Colon (tissue), 2 donors: ENCODE measurements around the gene ADGRG3.

ENCODE experiments used
- FAIRE-seq: peaks from 2 replicates; lab custom pipeline; 2012; peaks lifted over from hg19 to GRCh38; lab: Jason Lieb, UNC
- donor health status: control.
- donor health status: control.

Gene ADGRG3

DNA sequence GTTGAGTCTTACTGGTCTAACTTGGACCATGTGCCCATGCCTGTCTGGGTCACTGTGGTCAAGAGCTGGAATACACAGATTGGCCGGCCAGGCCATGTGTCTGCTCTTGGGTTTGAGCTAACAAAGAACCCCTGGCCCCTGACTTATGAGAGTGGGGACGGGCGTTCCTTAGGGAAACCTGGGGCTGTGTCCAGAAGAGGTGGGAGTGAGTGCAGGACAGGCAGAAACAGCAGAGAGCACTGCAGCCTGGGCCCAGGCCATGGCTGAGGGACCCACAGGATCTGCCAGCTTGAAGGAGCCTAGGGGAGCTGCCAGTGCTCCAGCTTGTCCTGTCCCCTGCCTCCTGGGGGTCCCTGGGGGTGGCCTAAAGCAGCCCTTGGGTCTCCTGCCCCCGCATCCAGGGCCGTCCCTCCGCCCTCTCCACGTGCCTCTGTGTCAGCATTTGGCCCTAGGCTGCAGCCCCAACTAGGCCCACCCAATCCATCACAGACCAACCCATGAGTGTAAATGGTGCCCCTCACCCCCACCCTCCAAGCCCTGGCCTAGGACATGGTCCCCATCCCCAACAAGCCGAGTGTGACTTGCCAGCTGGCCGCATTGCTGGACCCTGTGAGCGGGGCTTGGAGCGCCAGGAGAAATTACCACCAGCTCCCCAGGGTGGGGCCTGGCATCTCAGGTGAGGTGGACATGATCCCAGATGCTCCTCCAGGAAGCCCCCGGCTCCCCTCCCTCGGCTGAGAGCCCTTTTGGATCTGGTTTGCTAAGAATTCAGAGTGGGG lies 14.0 kb downstream of the ADGRG3 start:
- no peak for FAIRE-seq

DNA sequence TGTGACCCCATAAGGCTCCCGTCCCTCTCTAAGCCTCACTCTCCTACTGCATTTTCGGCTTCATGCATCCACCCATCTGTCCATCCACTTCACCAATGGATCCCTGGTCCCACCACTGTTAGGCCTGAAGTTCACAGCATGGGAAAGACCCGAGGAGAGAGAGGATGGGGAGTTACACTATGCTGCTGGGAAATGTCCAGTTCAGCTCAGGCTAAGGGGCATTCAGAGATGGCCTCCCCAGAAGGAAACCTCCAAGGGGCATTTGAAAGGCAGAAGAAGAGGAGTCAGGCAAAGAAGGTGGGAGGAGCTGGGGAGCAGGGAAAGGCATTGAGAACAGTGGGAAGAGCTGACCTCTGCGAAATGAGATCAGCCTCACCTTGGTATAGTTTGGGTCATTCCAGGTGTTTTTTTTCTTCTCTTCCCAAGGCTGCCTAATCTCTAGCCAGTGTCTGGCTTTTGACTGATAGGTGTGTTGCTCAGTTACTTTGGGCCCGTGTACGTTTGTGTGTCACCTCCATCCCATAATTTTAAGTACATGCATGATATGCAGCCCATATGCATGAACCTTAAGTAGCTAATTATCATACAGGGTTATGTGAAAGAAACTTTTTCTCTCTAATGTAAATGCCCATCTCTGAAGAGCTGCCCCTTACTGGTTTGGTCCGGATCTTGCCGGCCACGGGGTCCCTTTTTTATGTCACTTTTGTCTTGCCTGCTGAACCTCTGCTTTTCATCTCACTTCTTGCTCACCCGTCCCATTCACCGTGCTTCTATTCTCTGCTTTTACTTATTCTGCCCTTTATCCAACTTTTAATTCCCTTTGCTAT lies 14.9 kb downstream of the ADGRG3 start:
- FAIRE-seq: no peak

DNA sequence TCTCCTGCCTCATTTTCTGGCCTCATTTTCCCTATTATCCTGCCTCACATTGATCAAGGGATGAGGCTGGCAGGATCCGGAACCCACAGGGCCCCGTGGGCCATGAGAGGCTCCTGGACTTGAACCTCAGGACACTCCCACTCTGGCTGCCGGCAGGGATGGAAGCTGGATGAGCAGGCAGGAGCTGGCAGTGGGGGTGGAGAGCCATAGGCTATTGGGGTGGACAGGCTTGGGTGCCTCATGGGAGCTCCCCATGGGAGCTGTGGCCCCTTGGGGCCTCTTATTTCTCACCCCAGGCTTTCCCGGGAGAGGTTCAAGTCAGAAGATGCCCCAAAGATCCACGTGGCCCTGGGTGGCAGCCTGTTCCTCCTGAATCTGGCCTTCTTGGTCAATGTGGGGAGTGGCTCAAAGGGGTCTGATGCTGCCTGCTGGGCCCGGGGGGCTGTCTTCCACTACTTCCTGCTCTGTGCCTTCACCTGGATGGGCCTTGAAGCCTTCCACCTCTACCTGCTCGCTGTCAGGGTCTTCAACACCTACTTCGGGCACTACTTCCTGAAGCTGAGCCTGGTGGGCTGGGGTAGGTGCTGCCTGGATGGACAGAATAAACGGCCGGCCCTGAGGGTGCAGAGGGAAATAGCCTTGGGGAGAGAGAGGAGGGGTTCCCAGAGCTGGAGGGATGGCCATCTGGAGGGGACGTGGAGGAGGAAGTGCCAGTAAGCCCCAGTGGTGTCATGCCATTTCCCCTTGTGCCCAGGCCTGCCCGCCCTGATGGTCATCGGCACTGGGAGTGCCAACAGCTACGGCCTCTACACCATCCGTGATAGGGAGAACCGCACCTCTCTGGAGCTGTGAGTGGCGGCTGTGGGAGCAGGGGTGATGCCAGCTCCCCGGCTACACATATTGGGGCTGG lies 15.8 kb downstream of the ADGRG3 start:
- no peak for FAIRE-seq

DNA sequence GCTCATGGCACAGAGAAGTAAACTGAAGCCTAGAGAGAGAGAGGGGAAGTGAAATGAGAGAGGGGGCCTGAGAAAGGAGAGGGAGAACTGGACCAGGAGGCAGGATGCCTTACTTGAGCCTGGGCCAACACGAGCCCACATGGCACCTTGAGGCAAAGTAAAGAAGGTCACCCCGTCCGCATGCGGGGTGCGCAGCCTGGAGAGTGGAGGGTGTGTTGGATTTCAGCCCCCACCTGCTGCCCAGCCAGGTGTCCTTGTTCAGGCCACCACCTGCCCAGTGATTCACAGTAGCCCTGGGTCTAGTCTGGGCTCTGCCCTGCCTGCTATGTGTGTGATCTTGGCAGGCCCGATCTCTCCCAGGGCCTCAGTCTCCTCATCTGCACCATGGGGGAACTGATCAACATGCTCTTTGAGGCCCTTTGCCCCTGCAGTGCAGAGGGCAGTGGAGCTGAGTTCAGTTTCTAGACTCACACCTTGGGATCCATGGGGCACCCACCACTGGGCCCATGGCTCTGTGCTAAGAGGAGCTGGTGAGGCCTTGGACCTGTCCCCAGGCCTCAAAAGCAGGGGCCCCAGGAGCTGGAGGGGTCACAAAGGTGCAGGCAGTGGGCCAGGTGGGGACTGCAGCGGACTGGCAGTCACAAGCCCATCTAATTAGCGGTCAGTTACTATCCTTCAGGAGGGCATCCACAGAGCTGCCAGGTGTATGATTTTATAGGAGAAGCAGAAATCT lies 16.7 kb downstream of the ADGRG3 start:
- FAIRE-seq: no peak

DNA sequence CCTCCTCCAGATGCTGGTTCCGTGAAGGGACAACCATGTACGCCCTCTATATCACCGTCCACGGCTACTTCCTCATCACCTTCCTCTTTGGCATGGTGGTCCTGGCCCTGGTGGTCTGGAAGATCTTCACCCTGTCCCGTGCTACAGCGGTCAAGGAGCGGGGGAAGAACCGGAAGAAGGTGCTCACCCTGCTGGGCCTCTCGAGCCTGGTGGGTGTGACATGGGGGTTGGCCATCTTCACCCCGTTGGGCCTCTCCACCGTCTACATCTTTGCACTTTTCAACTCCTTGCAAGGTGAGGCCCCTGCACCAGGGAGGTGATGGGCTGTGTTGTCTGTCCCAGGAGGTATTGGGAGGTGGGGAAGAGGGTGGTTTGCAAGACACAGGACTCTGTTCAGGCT lies 17.5 kb downstream of the ADGRG3 start:
- FAIRE-seq: no peak

DNA sequence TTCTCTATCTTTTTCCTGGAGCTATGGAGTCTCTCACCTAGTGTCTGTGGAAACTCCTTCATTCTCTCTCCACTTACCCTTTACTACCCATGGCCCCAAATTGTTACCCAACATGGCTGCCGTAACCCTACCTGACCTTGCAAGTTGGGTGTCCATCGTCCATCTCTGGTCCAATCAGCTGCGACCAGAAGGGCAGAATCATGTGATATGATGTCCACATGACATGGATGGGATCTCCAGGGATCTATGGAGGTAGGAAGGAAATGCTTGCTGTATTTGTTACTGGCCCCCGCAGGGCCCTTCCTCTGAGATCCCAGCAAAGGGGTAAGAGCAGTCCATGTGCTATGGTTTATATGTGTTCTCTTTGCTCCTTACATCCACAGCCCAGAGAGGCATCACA lies 18.5 kb downstream of the ADGRG3 start:
- no peak for FAIRE-seq

DNA sequence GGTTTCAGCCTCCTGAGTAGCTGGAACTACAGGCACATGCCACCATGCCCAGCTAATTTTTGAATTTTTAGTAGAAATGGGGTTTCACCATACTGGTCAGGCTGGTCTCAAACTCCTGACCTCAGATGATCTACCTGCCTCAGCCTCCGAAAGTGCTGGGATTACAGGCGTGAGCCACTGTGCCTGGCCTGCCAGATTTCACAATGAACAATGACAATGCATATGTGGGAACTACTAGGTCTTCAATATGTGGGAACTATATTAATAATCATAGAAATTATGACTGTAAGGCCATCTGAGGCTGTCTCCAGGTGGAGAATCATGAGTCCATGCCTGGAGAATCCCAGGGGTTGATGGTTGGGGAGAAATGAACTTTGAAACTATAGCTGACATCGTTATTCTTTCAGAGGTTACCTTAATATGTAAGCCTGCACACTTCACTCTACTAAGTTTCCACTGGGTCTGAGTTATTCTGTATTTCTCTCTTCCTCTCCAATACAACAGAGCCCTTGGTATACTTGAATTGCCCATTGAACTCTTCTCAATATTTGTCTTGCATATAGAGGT lies 19.3 kb downstream of the ADGRG3 start:
- no peak for FAIRE-seq

DNA sequence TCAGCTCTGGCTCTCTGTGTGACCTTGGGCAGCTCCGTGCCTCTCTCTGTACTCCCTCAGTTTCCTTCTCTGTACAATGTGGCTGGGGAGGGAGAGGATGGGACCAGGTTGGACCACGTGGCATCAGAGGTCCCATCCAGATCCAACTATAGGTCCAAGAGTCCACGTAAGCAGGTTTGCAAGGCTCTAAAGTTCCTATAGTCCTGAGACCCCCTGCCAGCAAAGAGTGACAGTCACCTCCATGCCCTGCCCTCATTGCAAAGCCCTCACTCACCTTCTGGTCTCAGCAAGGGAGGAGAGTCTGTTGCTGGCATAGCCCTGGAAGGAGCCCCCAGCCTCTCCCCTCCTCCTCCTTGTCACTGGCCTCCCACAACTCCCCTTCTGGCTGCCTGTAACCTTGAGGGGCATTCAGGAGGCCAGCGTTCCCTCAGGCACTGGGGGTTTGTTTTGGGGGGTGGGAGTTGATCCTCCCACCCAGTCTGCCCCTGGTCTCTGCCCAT lies 20.4 kb downstream of the ADGRG3 start:
- FAIRE-seq: no peak

DNA sequence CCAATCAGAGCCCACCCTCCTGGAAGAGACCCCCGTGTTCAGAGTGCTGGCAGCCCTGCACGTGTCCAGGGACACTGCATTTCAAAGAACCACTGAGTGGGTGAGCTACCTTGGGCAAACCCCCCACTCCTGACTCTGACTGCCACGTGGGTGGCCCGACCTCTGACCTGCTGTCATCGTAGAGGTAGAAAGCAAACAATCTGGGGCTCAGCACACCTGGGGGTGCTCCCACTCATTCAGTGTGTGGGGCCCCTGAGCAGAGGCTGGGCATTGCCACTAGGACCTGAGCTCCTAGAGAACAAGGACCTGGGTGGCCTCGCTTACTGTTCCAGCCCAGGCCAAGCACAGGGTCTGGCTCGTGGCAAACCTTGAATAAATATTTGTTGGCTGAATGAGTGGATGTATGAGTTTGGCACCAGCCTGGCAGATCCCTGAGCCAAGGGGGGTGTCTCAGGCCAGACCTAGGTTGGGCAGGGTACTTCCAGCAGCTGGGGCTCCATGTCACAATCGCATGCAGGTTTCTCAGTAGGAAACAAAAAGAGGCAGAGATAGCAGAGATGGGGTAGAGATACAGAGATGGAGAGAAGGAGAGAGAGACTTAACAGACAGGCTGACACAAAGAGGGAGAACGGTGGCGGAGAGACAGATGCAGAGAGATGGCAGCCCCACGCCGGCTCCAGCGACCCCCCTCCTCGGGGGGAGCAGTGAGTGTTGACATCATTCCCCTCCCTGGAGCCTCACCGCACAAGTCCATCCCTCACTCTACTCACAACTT lies 21.1 kb downstream of the ADGRG3 start:
- no peak for FAIRE-seq

DNA sequence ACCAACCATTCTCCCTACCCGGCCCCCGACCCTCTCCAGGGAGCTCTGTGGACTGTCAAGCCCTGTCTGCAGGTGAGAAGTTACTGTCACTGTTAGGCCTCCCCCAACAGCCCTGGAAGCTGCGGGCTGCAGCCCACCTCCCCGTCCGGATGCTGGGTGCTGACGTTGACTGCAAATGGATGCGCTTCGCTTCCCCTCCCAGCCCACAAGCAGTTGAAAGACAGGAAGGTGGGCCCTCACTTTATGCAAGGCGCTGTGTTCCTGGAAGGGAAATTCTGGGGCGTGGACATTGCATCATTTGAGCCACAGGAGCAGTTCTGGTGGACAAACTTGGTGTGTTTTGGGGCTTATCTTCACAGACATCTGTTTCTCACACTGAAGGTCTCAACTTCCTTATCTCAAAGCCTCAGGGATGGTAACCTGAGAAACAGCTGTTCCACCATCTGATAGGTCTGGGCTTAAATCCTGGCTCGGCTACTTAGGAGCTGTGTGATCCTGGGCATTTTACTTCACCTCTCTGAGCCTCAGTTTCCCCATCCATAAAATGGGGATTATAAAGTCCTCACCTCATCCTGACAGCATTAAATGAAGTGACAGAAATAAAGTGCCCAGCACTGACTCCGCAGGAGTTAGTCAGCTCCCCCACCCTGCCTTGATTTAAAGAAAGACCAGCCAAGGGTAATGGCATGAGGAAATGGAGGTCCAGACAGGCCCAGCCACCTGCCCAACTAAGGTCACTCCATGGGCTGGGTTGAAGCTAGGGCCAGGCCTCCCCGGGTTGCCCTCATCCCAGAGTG lies 21.9 kb downstream of the ADGRG3 start:
- FAIRE-seq: no peak

DNA sequence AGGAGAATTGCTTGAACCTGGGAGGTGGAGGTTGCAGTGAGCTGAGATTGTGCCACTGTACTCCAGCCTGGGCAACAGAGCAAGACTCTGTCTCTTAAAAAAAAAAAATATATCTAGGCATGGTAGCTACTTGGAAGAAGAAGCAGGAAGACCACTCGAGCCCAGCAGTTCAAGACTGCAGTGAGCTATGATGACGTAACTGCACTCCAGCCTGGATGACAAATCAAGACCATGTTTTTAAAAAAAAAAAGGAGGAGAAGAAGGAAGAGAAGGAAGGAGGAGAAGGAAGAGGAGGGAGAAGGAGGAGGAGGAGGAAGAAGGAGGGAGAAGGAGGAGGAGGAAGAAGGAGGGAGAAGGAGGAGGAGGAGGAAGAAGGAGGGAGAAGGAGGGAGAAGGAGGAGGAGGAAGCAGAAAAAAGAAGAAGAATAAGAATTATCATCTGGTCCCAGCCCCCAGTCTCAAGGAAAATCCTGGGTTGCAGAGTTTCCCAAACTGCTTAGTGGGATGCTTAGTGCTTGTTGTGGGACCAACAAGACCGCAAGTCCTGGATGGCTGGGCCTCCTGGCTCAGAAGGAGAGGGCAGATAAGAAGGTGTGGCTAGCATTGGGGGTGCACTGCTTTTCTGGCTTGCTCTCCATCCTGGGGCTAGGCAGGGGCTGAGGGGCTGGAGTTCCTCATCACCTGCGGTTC lies 22.8 kb downstream of the ADGRG3 start:
- FAIRE-seq: no peak

DNA sequence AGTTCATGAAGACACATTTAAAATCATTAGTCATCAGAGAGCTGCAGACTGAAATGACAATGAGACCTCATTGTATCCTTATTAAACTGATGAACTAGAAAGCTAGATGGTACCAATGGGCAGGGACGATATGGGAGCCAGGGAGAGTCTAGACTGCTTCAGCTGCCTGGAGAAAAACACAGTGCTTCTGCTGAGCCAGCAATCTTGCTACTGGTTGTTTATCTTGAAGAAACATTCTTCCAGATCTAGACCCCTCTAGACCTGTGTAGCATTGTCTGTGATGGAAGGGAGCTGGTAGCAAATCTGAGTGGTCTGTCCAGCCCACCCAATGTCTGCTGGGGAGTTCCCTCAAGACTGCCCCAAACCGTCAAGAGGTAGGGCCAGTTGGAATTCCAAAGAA lies 24.5 kb downstream of the ADGRG3 start:
- FAIRE-seq: no peak

DNA sequence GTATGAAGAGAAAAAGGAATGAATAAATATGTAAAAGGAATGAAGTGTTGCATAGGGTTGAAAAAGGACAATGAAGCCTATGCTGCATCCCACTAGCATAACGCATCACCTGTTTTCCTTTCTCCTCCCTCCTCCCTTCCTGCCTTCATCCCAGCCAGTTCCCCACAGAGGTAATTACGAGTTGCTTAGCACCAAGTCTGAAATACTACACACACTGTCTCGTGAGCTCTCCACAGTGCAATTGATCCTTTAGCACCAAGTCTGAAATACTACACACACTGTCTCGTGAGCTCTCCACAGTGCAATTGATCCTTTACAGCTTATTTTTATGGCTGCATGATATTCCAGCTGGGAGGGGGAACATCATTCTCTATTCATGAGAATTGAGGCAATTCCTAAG lies 25.4 kb downstream of the ADGRG3 start:
- FAIRE-seq: no peak

DNA sequence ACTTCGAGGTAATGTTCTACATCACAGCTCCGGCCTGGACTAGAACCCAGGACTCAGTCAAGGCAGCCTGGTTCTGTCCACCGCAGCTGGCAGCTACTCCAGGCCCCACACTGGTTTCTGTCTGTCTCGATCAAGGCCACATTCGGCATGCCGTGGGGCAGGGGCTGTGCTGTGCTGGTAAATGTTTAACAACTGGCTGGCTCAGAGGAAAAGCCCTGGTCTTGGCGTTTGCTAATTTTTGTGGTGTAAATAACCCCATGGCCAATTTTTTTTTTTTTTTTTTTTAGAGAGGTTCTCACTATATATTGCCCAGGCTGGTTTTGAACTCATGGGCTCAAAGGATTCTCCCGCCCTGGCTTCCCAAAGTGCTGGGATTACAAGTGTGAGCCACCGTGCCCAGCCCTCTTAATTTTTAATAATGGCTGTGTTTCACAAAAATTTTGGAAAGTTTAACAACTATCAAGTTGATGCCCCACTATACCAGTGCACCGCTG lies 26.2 kb downstream of the ADGRG3 start:
- no peak for FAIRE-seq

DNA sequence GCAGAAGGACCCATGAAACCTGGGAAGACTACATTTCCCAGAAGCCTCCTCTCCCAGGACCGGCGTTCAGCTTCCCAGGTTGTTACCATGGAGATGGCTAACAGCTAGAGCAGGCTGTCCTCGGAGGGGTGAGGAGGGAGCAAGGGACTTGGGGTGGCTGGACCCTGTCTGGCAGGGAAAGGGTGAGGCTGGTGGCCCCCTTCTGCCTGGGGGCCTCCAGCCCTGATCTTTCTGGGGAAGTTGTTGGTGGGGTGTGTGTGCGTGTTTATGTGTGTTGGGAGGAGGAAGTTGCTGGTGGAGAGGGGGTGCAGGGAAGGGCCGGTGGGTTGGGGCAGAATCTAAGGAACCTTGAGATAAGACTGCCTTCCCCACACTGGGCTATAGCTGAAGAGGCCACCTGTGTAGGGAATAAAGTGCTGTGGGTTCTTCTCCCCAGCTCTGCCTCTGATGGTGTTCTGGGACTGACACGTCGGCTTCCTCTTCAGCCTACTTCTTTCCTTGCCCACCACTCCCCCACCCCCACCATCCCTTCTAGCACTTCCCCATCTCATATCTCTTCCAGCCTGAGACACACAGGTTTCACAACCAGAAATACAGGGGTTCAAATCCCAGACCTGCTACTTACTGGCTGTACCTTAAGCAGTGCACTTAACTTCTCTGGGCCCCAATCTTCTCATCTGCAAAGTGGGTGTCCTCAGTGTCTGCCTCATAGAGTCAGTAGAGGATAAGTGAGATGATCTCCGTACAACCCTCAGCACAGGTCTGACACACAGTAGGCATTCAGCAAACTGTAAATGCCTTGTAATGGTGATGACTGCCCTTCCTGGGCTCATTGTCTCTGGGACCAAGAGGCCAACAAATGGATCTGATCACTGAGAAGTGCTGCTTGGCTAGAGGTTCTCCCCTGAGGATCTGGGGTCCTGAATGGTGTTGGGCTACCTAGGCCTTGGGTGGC lies 26.9 kb downstream of the ADGRG3 start, which contains the start of gene DRC7:
TSS of gene DRC7 (plus strand) at position 82 of the 955 bp plus-strand sequence. CDS start 3,144 bp downstream, outside the sequence.
- no peak for FAIRE-seq

DNA sequence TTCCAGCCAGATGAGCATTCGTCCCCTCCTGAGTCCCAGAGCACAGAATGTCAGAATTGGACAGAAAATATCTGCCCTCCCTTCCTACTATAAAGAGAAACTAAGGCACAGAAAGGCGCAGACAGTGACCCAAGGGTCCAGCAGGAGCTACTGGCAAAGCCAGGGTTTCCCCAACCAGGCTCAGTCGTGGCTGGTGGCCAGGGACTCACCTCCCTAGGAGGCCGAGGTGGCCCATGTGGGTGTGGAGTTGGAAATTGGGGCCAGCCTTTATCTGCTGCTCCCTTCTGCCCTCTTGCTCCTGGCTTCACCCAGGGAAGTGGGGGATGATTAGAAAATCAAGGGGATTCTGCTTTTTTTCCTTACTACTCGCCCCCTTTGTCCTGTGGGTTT lies 27.6 kb downstream of the ADGRG3 start:
- FAIRE-seq: no peak

DNA sequence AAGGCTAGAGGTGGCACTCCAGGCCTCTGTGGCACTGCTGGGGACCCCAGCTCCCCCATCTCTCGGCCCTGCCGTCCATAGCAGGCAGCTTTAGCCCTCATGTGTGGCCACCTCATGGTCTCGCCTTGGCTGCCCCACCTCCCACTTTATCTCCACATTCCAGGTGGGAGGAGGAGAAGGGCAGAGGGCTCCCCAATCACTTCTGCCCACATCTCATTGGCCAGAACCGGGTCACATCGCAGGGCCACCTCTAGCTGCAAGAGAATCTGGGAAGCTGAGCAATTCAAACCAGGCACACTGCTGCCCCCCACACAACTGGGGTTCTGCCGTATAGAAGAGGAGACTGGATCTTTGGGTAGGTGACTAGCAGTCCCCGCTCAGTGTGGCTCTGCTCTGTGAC lies 28.1 kb downstream of the ADGRG3 start:
- FAIRE-seq: no peak
